Raji (cell line): ENCODE measurements around the gene SRCAP.

Experiments used
- POLR2A ChIP-seq: IDR thresholded peaks from 2 replicates; pipeline ENCODE4 v1.6.1; 2011; ENCODE audit warnings: low read depth, low read length, control low read depth; ENCODE audit not compliant: insufficient read depth

The SRCAP gene

GRCh38 chr16:30764816-30765465 is 66.0 kb downstream of the SRCAP start:
- no peak for TF ChIP-seq POLR2A

GRCh38 chr16:30766206-30766932 is 67.4 kb downstream of the SRCAP start:
- no peak for TF ChIP-seq POLR2A

- no peak for TF ChIP-seq POLR2A
Measured at GRCh38 chr16:30766933-30767284, 67.9 kb downstream of the SRCAP start.

GRCh38 chr16:30767767-30768465 is 68.9 kb downstream of the SRCAP start:
- no peak for TF ChIP-seq POLR2A

- TF ChIP-seq POLR2A, result no peak
Measured at GRCh38 chr16:30768583-30769181, 69.7 kb downstream of the SRCAP start.

GRCh38 chr16:30769379-30770089 is 70.6 kb downstream of the SRCAP start:
- no peak for TF ChIP-seq POLR2A

GRCh38 chr16:30771726-30772125 is 72.8 kb downstream of the SRCAP start:
- TF ChIP-seq POLR2A, result no peak

GRCh38 chr16:30773826-30774225 is 74.9 kb downstream of the SRCAP start:
- no peak for TF ChIP-seq POLR2A

- TF ChIP-seq POLR2A, result no peak
Measured at GRCh38 chr16:30774367-30775130, 75.6 kb downstream of the SRCAP start.

- TF ChIP-seq POLR2A, result no peak
Measured at GRCh38 chr16:30775131-30775391, 76.1 kb downstream of the SRCAP start.

GRCh38 chr16:30775392-30776188 is 76.6 kb downstream of the SRCAP start:
- no peak for TF ChIP-seq POLR2A

GRCh38 chr16:30777591-30778297 is 78.8 kb downstream of the SRCAP start:
- TF ChIP-seq POLR2A, result no peak; the same call in none of the 2 replicates

- TF ChIP-seq POLR2A, result no peak
Measured at GRCh38 chr16:30778549-30779244, 79.7 kb downstream of the SRCAP start.
